B cell (primary cell): ENCODE data around the gene NPC2.

Experiments used
- EZH2 ChIP-seq: IDR thresholded peaks from 2 replicates; pipeline ENCODE4 v1.6.1; 2012; ENCODE audit warnings: borderline replicate concordance, low read depth, mild to moderate bottlenecking, moderate library complexity, low read length; ENCODE audit not compliant: insufficient read depth, poor library complexity, severe bottlenecking
- TF ChIP-seq, protein P1 (sequence below): fragments of 200-600 bp; IDR thresholded peaks from one replicate; pipeline ENCODE4 v1.8.0; 2022; ENCODE audit warnings: antibody characterized with exemption, mild to moderate bottlenecking

- TF ChIP-seq, protein P1, sequence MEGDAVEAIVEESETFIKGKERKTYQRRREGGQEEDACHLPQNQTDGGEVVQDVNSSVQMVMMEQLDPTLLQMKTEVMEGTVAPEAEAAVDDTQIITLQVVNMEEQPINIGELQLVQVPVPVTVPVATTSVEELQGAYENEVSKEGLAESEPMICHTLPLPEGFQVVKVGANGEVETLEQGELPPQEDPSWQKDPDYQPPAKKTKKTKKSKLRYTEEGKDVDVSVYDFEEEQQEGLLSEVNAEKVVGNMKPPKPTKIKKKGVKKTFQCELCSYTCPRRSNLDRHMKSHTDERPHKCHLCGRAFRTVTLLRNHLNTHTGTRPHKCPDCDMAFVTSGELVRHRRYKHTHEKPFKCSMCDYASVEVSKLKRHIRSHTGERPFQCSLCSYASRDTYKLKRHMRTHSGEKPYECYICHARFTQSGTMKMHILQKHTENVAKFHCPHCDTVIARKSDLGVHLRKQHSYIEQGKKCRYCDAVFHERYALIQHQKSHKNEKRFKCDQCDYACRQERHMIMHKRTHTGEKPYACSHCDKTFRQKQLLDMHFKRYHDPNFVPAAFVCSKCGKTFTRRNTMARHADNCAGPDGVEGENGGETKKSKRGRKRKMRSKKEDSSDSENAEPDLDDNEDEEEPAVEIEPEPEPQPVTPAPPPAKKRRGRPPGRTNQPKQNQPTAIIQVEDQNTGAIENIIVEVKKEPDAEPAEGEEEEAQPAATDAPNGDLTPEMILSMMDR = no peak
- no peak for TF ChIP-seq EZH2
Measured at GRCh38 chr14:74539503-74539902, 46.4 kb upstream of the NPC2 start.
